OCI-LY7 (cell line): ENCODE data around the gene CILP2.

Experiments
- CTCF ChIP-seq: fragments of 200-600 bp; sonication (generic); conservative IDR thresholded peaks from 2 replicates; pipeline ENCODE4 v1.5.1; 2014; ENCODE audit warnings: mild to moderate bottlenecking, antibody characterized with exemption, low read length, moderate library complexity, mixed read lengths
- EZH2phosphoT487 ChIP-seq: fragments of 200-600 bp; sonication (generic); IDR thresholded peaks from 2 replicates; pipeline ENCODE4 v1.6.1; 2018; ENCODE audit warnings: low read depth, borderline replicate concordance, mild to moderate bottlenecking, mixed run types, antibody characterized with exemption, low read length, moderate library complexity, mixed read lengths

- TF ChIP-seq CTCF: no peak
- no peak for TF ChIP-seq EZH2phosphoT487
Observed at GRCh38 chr19:19567391-19567790, 29.3 kb downstream of the CILP2 start.
